PC-3 (cell line): ENCODE results near the gene RIC8B. TPM values are rescaled to one million over a fixed set of nuclear protein-coding genes. Genes with fewer than 3 reads are reported as not detected.

Source experiments
- ATAC-seq: fragments of 200-7000 bp; cut with Tn5 transposase; 2 replicates; pipeline ENCODE4 v1.9.1; 2020; ENCODE audit warnings: mild to moderate bottlenecking, moderate library complexity
- BruUV-seq: library from RNA; stranded (reverse); fragments of 400-500 nt; replicated peaks from 2 replicates; lab custom pipeline; 2021; lab: Mats Ljungman, UMichigan
- CTCF ChIA-PET: fragments of 300-600 bp; sonication (Branson Sonifier 250); formaldehyde crosslinking; loops from one replicate; lab custom pipeline; 2022; ENCODE audit warnings: antibody characterized with exemption; lab: Charles Lee
- POLR2A ChIA-PET: fragments of 300-600 bp; sonication (Branson Sonifier 250); formaldehyde crosslinking; loops from one replicate; lab custom pipeline; 2022; ENCODE audit warnings: antibody characterized with exemption; ENCODE audit not compliant: unreplicated experiment; lab: Charles Lee
- DNase-seq: peaks from one replicate; pipeline ENCODE4 v3.0.0-alpha.2; 2015
- H2AFZ ChIP-seq: fragments of 300-600 bp; sonication (generic); 2 replicates; pipeline ENCODE4 v1.6.0; 2016; ENCODE audit warnings: antibody characterized with exemption, low read length
- H3F3A ChIP-seq: fragments of 300-600 bp; sonication (generic); one replicate; pipeline ENCODE4 v1.6.0; 2017; ENCODE audit warnings: antibody characterized with exemption, low read length, control low read depth, mild to moderate bottlenecking; ENCODE audit not compliant: unreplicated experiment
- H3K27ac ChIP-seq: fragments of 300-600 bp; sonication (generic); 2 replicates; pipeline ENCODE4 v1.5.1; 2016; ENCODE audit warnings: mild to moderate bottlenecking, low read length
- H3K27me3 ChIP-seq: fragments of 300-600 bp; sonication (generic); 2 replicates; pipeline ENCODE4 v1.6.1; 2016; ENCODE audit warnings: low read length, mixed read lengths
- H3K36me3 ChIP-seq: fragments of 300-600 bp; sonication (generic); 2 replicates; pipeline ENCODE4 v1.6.1; 2016; ENCODE audit warnings: low read depth, mixed run types, low read length, mixed read lengths
- H3K4me1 ChIP-seq: fragments of 300-600 bp; sonication (generic); 2 replicates; pipeline ENCODE4 v1.5.1; 2016; ENCODE audit warnings: low read length; ENCODE audit not compliant: insufficient read depth
- H3K4me2 ChIP-seq: fragments of 300-600 bp; sonication (generic); 2 replicates; pipeline ENCODE4 v1.6.0; 2016; ENCODE audit warnings: low read length
- H3K4me3 ChIP-seq: fragments of 300-600 bp; sonication (generic); 2 replicates; pipeline ENCODE4 v1.5.1; 2016; ENCODE audit warnings: mild to moderate bottlenecking, low read length, mixed read lengths
- H3K79me2 ChIP-seq: fragments of 300-600 bp; sonication (generic); 2 replicates; pipeline ENCODE4 v1.6.1; 2017; ENCODE audit warnings: low read length, mixed read lengths
- H3K9ac ChIP-seq: fragments of 300-600 bp; sonication (generic); 2 replicates; pipeline ENCODE4 v1.6.0; 2016; ENCODE audit warnings: mild to moderate bottlenecking, low read length
- H3K9me2 ChIP-seq: fragments of 300-600 bp; sonication (generic); replicated peaks from 2 replicates; pipeline ENCODE4 v1.6.1; 2016; ENCODE audit warnings: mixed run types, low read length, mixed read lengths
- H3K9me3 ChIP-seq: fragments of 300-600 bp; sonication (generic); 2 replicates; pipeline ENCODE4 v1.6.1; 2016; ENCODE audit warnings: low read length, mixed read lengths
- H4K20me1 ChIP-seq: fragments of 300-600 bp; sonication (generic); 2 replicates; pipeline ENCODE4 v1.6.1; 2016; ENCODE audit warnings: low read length, mixed read lengths
- EZH2 ChIP-seq: fragments of 300-600 bp; sonication (generic); IDR thresholded peaks from one replicate; pipeline ENCODE4 v1.6.1; 2017; ENCODE audit warnings: antibody characterized with exemption, mild to moderate bottlenecking, low read length; ENCODE audit not compliant: unreplicated experiment
- EZH2phosphoT487 ChIP-seq: fragments of 300-600 bp; sonication (generic); IDR thresholded peaks from 2 replicates; pipeline ENCODE4 v1.6.1; 2018; ENCODE audit warnings: mild to moderate bottlenecking, antibody characterized with exemption, low read length, borderline replicate concordance
- intact Hi-C: fragments of 100-400 bp; cut with micrococcal nuclease; formaldehyde crosslinking; loops from 2 replicates; pipeline ENCODE4 v1.9.0; 2023
- total RNA-seq: library from RNA; depleted of rRNA; stranded (reverse); fragments of >200 nt; gene quantifications from 2 replicates; pipeline ENCODE4 v1.2.3, GENCODE V29; 2014
- TF ChIP-seq, protein P1 (sequence below): fragments of 300-600 bp; sonication (generic); conservative IDR thresholded peaks from 2 replicates; pipeline ENCODE4 v1.5.1; 2017; ENCODE audit warnings: antibody characterized with exemption, low read depth, mild to moderate bottlenecking, low read length

The RIC8B gene
- total RNA-seq, 1 experiment from 2014 or later = 8.6 TPM

DNA sequence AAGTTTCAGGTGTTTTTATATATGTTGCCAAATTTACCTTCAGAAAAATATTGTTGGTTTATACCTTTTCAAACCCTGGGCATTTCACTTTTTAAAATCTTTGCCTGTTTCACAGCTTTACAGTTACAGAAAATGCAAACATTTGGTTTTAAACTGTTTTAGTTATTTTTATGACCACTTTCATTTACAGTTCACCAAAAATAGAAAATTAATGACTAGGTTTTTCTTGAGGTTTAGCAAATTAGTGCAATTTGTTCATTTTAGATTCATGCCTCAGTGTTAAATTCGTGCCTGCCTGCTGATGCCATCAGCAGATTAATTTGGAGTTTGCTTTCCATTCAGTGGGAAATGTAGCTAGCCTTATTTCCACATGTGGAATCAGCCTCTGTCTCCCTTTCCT is 45.5 kb downstream of the RIC8B start:
- Histone ChIP-seq H3K9me3 (no peaks in the 10 kb centered on the region), H3K9ac (no peak overlapping the region), H3K4me1 (no peaks in the 10 kb centered on the region), H4K20me1 (no peaks in the 10 kb centered on the region), H3K27me3 (no peaks in the 10 kb centered on the region), H3K27ac (no peak overlapping the region), H3K36me3 (no peaks in the 10 kb centered on the region; the same call in 1 of the 2 replicates), H3K79me2 (no peaks in the 10 kb centered on the region), H2AFZ (no peak overlapping the region), H3F3A (no peaks in the 10 kb centered on the region), H3K4me2 (no peak overlapping the region), H3K9me2 (no peaks in the 10 kb centered on the region), H3K4me3 (no peak overlapping the region)
- TF ChIP-seq, protein P1, sequence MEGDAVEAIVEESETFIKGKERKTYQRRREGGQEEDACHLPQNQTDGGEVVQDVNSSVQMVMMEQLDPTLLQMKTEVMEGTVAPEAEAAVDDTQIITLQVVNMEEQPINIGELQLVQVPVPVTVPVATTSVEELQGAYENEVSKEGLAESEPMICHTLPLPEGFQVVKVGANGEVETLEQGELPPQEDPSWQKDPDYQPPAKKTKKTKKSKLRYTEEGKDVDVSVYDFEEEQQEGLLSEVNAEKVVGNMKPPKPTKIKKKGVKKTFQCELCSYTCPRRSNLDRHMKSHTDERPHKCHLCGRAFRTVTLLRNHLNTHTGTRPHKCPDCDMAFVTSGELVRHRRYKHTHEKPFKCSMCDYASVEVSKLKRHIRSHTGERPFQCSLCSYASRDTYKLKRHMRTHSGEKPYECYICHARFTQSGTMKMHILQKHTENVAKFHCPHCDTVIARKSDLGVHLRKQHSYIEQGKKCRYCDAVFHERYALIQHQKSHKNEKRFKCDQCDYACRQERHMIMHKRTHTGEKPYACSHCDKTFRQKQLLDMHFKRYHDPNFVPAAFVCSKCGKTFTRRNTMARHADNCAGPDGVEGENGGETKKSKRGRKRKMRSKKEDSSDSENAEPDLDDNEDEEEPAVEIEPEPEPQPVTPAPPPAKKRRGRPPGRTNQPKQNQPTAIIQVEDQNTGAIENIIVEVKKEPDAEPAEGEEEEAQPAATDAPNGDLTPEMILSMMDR = no peak
- TF ChIP-seq EZH2phosphoT487 (no peak), EZH2 (no peak)
- ATAC-seq (no peak), DNase-seq (no peak)
- ChIA-PET CTCF (no interaction called here), POLR2A (no interaction called here)
- intact Hi-C loops = no loop called here
- BruUV-seq = no TSS peak

DNA sequence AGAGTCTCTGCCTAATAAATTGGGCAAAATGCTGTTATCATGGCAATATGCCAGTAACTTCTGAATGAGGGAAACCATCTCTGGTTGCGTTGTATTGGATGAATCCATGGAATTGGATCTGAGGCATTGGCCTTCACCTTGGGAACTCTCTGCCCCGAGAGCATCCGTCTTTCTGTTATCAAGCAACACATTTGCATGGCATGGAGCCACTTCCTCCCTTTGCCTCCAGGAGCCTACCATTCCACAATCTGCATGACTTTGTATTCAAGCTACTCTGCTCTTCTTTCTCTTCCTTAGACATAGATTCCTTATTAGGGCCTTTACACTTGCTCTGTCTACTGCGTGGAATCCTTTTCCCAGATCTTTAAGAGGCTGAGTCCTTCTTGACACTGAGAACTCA is 57.2 kb downstream of the RIC8B start:
- BruUV-seq = no TSS peak
- Histone ChIP-seq H3F3A (no peaks in the 10 kb centered on the region), H3K9me3 (no peaks in the 10 kb centered on the region), H3K9ac (no peak overlapping the region), H3K9me2 (no peaks in the 10 kb centered on the region), H3K79me2 (no peaks in the 10 kb centered on the region), H3K27ac (no peak overlapping the region), H4K20me1 (no peaks in the 10 kb centered on the region), H2AFZ (no peak overlapping the region), H3K27me3 (no peaks in the 10 kb centered on the region), H3K4me3 (no peak overlapping the region), H3K4me1 (no peaks in the 10 kb centered on the region), H3K4me2 (no peak overlapping the region), H3K36me3 (no peaks in the 10 kb centered on the region)
- ATAC-seq (no peak), DNase-seq (no peak)
- TF ChIP-seq, protein P1 = no peak
- TF ChIP-seq EZH2 (no peak), EZH2phosphoT487 (no peak)
- ChIA-PET CTCF (no interaction called here), POLR2A (no interaction called here)
- intact Hi-C loops = no loop called here

- DNase-seq (no peak), ATAC-seq (no peak)
- Histone ChIP-seq H3K9me2 (no peaks in the 10 kb centered on the region), H3K27ac (no peak overlapping the region), H3K79me2 (no peaks in the 10 kb centered on the region), H3K4me1 (peaks cover 16% of the 10 kb centered on the region; the same call in 1 of the 2 replicates), H3K36me3 (no peaks in the 10 kb centered on the region; the same call in 1 of the 2 replicates), H3K27me3 (no peaks in the 10 kb centered on the region), H3K9ac (no peak overlapping the region), H3K9me3 (no peaks in the 10 kb centered on the region), H4K20me1 (no peaks in the 10 kb centered on the region), H3K4me3 (no peak overlapping the region), H3K4me2 (no peak overlapping the region), H2AFZ (no peak overlapping the region), H3F3A (no peaks in the 10 kb centered on the region)
- TF ChIP-seq EZH2 = no peak
- no peak for TF ChIP-seq EZH2phosphoT487
- TF ChIP-seq, protein P1 = no peak
- POLR2A ChIA-PET = no interaction called here
- CTCF ChIA-PET = no interaction called here
- intact Hi-C loops = no loop called here
- BruUV-seq = no TSS peak
These were observed 63.3 kb downstream of the RIC8B start for GRCh38 chr12:106837782-106838181.
